K562 (cell line): ENCODE results near the gene HMCN1. TPM values are rescaled to one million over a fixed set of nuclear protein-coding genes. Genes with fewer than 3 reads are reported as not detected.

Experiments used
- BCL6 ChIP-seq: fragments of 250-450 bp; sonication (Bioruptor Pico); IDR thresholded peaks from 2 replicates; pipeline ENCODE4 v1.4.0; 2020
- CTBP1 ChIP-seq: fragments of 450-650 bp; IDR thresholded peaks from 2 replicates; pipeline ENCODE4 v1.6.1; 2016; ENCODE audit warnings: borderline replicate concordance
- CUX1 ChIP-seq: fragments of 200-800 bp; sonication (Bioruptor generic); IDR thresholded peaks from 2 replicates; pipeline ENCODE4 v1.6.1; 2016; ENCODE audit warnings: missing genetic modification characterization, missing compliant biosample characterization
- ELF1 ChIP-seq: fragments of 200-800 bp; sonication (Bioruptor generic); IDR thresholded peaks from 2 replicates; pipeline ENCODE4 v1.6.1; 2016; ENCODE audit warnings: missing genetic modification characterization, missing compliant biosample characterization
- HNRNPUL1 ChIP-seq: fragments of 200-400 bp; formaldehyde crosslinking; IDR thresholded peaks from 2 replicates; pipeline ENCODE4 v1.6.1; 2017; ENCODE audit warnings: low read length
- KDM1A ChIP-seq, 2 experiments: fragments of 450-650 bp; IDR thresholded peaks; 2 replicates each; pipeline ENCODE4 v1.6.1; 2016; ENCODE audit warnings: mild to moderate bottlenecking in 2 of 2
- MCM5 ChIP-seq: fragments of 450-650 bp; IDR thresholded peaks from 2 replicates; pipeline ENCODE4 v1.6.1; 2016; ENCODE audit warnings: low read depth
- NR1H2 ChIP-seq: sonication (generic); formaldehyde crosslinking; IDR thresholded peaks from 2 replicates; pipeline ENCODE4 v1.4.0; 2020; ENCODE audit warnings: mild to moderate bottlenecking, missing genetic modification reagents
- STAT5A ChIP-seq: IDR thresholded peaks from 2 replicates; pipeline ENCODE4 v1.6.1; 2012; ENCODE audit warnings: low read length, inconsistent platforms, borderline replicate concordance
- ZBTB5 ChIP-seq: fragments of 450-650 bp; IDR thresholded peaks from 2 replicates; pipeline ENCODE4 v1.6.1; 2017; ENCODE audit warnings: antibody characterized with exemption
- ZNF586 ChIP-seq: fragments of 450-650 bp; formaldehyde crosslinking; conservative IDR thresholded peaks from 2 replicates; pipeline ENCODE4 v1.4.0; 2020; ENCODE audit warnings: mild to moderate bottlenecking, moderate library complexity
- polyA plus RNA-seq, 8 experiments: library from polyadenylated mRNA; depleted of rRNA in 4 of 8; stranded (reverse) in 5 of 8; unstranded in 3 of 8; fragments of >200 nt; fragmentation: Nextera tagmentation in 2 of 8; fragmentation: Illumina TruSeq in 1 of 8; extraction: Ambion mirVana in 2 of 8; extraction: Trizol in 1 of 8; gene quantifications; 2 replicates each; pipeline versions ENCODE4 v1.2.1 to v1.2.3, GENCODE V29; 2011 to 2014; ENCODE audit warnings: inconsistent platforms in 1 of 8, missing spikeins in 1 of 8
- total RNA-seq, 7 experiments: library from RNA; depleted of rRNA in 6 of 7; stranded (reverse); fragments of >200 nt in 6 of 7; fragmentation: Illumina TruSeq in 2 of 7; extraction: Trizol in 2 of 7; gene quantifications; 2 replicates each; pipeline versions ENCODE4 v1.2.1 to v1.2.3, GENCODE V29; 2011 to 2021; ENCODE audit warnings: low replicate concordance in 1 of 7
- TF ChIP-seq, protein P1 (sequence below), 2 experiments: fragments of 450-650 bp; IDR thresholded peaks; 2 replicates each; pipeline ENCODE4 v1.6.1; 2016
- TF ChIP-seq, protein P2 (sequence below), 2 experiments: fragments of 150-350 bp in 1 of 2; IDR thresholded peaks; 2 replicates each; pipeline ENCODE4 v1.6.1; 2012 to 2016; ENCODE audit warnings: low read depth in 2 of 2, low read length in 2 of 2, mild to moderate bottlenecking in 1 of 2, moderate library complexity in 1 of 2

The HMCN1 gene
- total and polyA plus RNA-seq, 9 of the 15 experiments (the other 6 are each of a cell fraction or from before 2014, with no cell fraction given), result 0.07 to 0.36 (median 0.21) TPM

GRCh38 chr1:186082235-186082937 lies 348.2 kb downstream of the HMCN1 start (continued):
- TF ChIP-seq CUX1 (CRISPR knock-in tag) (no peak), ZNF586 (CRISPR knock-in tag) (no peak), CTBP1 (peak; percentile 32; the same call in 1 of the 2 replicates), ELF1 (tag) (peak; percentile 90), MCM5 (no peak), ZBTB5 (peak; percentile 25; the same call in 1 of the 2 replicates), NR1H2 (no peak), BCL6 (peak; percentile 42; the same call in 1 of the 2 replicates), STAT5A (peak; percentile 56; the same call in 1 of the 2 replicates), KDM1A (IDR thresholded peaks at IDR 0.05) (peak; percentile 62 to 70; a peak in 3 of 4 replicates), HNRNPUL1 (no peak)
- TF ChIP-seq, protein P1, sequence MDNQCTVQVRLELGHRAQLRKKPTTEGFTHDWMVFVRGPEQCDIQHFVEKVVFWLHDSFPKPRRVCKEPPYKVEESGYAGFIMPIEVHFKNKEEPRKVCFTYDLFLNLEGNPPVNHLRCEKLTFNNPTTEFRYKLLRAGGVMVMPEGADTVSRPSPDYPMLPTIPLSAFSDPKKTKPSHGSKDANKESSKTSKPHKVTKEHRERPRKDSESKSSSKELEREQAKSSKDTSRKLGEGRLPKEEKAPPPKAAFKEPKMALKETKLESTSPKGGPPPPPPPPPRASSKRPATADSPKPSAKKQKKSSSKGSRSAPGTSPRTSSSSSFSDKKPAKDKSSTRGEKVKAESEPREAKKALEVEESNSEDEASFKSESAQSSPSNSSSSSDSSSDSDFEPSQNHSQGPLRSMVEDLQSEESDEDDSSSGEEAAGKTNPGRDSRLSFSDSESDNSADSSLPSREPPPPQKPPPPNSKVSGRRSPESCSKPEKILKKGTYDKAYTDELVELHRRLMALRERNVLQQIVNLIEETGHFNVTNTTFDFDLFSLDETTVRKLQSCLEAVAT (IDR thresholded peaks at IDR 0.05), result no peak
- TF ChIP-seq, protein P2, sequence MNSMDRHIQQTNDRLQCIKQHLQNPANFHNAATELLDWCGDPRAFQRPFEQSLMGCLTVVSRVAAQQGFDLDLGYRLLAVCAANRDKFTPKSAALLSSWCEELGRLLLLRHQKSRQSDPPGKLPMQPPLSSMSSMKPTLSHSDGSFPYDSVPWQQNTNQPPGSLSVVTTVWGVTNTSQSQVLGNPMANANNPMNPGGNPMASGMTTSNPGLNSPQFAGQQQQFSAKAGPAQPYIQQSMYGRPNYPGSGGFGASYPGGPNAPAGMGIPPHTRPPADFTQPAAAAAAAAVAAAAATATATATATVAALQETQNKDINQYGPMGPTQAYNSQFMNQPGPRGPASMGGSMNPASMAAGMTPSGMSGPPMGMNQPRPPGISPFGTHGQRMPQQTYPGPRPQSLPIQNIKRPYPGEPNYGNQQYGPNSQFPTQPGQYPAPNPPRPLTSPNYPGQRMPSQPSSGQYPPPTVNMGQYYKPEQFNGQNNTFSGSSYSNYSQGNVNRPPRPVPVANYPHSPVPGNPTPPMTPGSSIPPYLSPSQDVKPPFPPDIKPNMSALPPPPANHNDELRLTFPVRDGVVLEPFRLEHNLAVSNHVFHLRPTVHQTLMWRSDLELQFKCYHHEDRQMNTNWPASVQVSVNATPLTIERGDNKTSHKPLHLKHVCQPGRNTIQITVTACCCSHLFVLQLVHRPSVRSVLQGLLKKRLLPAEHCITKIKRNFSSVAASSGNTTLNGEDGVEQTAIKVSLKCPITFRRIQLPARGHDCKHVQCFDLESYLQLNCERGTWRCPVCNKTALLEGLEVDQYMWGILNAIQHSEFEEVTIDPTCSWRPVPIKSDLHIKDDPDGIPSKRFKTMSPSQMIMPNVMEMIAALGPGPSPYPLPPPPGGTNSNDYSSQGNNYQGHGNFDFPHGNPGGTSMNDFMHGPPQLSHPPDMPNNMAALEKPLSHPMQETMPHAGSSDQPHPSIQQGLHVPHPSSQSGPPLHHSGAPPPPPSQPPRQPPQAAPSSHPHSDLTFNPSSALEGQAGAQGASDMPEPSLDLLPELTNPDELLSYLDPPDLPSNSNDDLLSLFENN (IDR thresholded peaks at IDR 0.05; ENCODE audit: low read depth in 2 of 2, low read length in 2 of 2), result peak in 1 of 2 experiments; percentile 64; a peak in 1 of 4 replicates
